ENCODE results near the gene FMO4. TPM values are rescaled to one million over a fixed set of nuclear protein-coding genes. Genes with fewer than 3 reads are reported as not detected.

The FMO4 gene
- total RNA-seq, result 2.0 and 2.6 TPM in 2 replicates

GRCh38 chr1:171313835-171314320 is at the start of gene FMO4:
Gene FMO4, plus strand, starts transcription at chr1:171314183. Its CDS starts 5,643 bp downstream, at chr1:171319826.

Small RNA genes within 50 kb of the gene (small RNA-seq; reads per million reads assigned to genes)
- not detected for gene SRP14P4

Other genes starting within 250 kb of the FMO4 start
- 0.20 and 0.37 TPM in 2 replicates for gene FMO3, start 223.3 kb upstream of the FMO4 start, total RNA-seq
- gene FMO2, start 128.9 kb upstream of the FMO4 start, total RNA-seq, result 0.39 and 0.73 TPM in 2 replicates
- not detected in 2 replicates for gene FMO1, start 65.7 kb upstream of the FMO4 start, total RNA-seq
- 46.7 and 79.0 TPM in 2 replicates for gene PRRC2C, start 171.3 kb downstream of the FMO4 start, total RNA-seq